Fibroblast of lung (primary cell): ENCODE results near the gene TNFRSF14. TPM values are rescaled to one million over a fixed set of nuclear protein-coding genes. Genes with fewer than 3 reads are reported as not detected.

Experiments
- DNase-seq, 2 donors: peaks; one replicate each; pipeline versions ENCODE4 v3.0.0 to v3.0.0-alpha.2; 2010; ENCODE audit warnings: low read depth in 2 of 2
- H2AFZ ChIP-seq: 2 replicates; pipeline ENCODE4 v1.5.1; 2012; ENCODE audit warnings: low read length, control low read depth, inconsistent platforms
- H3K27ac ChIP-seq: 2 replicates; pipeline ENCODE4 v1.5.1; 2011; ENCODE audit warnings: low read length, control low read depth; ENCODE audit not compliant: insufficient read depth
- H3K27me3 ChIP-seq: 2 replicates; pipeline ENCODE4 v1.5.1; 2011; ENCODE audit warnings: mild to moderate bottlenecking, low read length; ENCODE audit not compliant: control insufficient read depth, insufficient read depth
- H3K36me3 ChIP-seq: 2 replicates; pipeline ENCODE4 v1.5.1; 2011; ENCODE audit warnings: low read length; ENCODE audit not compliant: control insufficient read depth, insufficient read depth
- H3K4me1 ChIP-seq: 2 replicates; pipeline ENCODE4 v1.5.1; 2011; ENCODE audit warnings: low read length; ENCODE audit not compliant: control insufficient read depth, insufficient read depth; ENCODE audit errors: extremely low read depth
- H3K4me2 ChIP-seq: 2 replicates; pipeline ENCODE4 v1.5.1; 2011; ENCODE audit warnings: low read length, control low read depth; ENCODE audit not compliant: insufficient read depth; ENCODE audit errors: extremely low read depth
- H3K4me3 ChIP-seq, 4 experiments: fragments of 200-600 bp in 1 of 4; sonication (generic) in 1 of 4; replicated peaks in 1 of 4; 2 replicates each; pipeline ENCODE4 v1.5.1; 2011 to 2016; ENCODE audit warnings: low read length in 4 of 4, low read depth in 3 of 4, mild to moderate bottlenecking in 3 of 4, control low read depth in 2 of 4, inconsistent platforms in 1 of 4, mixed read lengths in 1 of 4; ENCODE audit not compliant: insufficient read depth in 1 of 4; ENCODE audit errors: control extremely low read depth in 1 of 4
- H3K79me2 ChIP-seq: 2 replicates; pipeline ENCODE4 v1.5.1; 2012; ENCODE audit warnings: mild to moderate bottlenecking, low read length, inconsistent platforms; ENCODE audit not compliant: control insufficient read depth, insufficient read depth
- H3K9ac ChIP-seq: 2 replicates; pipeline ENCODE4 v1.5.1; 2011; ENCODE audit warnings: mild to moderate bottlenecking, low read length, control low read depth; ENCODE audit not compliant: insufficient read depth
- H3K9me3 ChIP-seq: 2 replicates; pipeline ENCODE4 v1.5.1; 2012; ENCODE audit warnings: low read depth, low read length; ENCODE audit not compliant: control insufficient read depth, insufficient read depth
- H4K20me1 ChIP-seq: 2 replicates; pipeline ENCODE4 v1.5.1; 2011; ENCODE audit warnings: low read length; ENCODE audit not compliant: control insufficient read depth, insufficient read depth; ENCODE audit errors: extremely low read depth
- EZH2 ChIP-seq: IDR thresholded peaks from 2 replicates; pipeline ENCODE4 v1.5.1; 2012; ENCODE audit warnings: low read length, control low read depth, mild to moderate bottlenecking; ENCODE audit errors: missing control alignments
- polyA plus RNA-seq, 2 donors: library from polyadenylated mRNA; depleted of rRNA in 1 of 2; stranded (reverse) in 1 of 2; unstranded in 1 of 2; fragments of >200 nt; gene quantifications; 2 replicates each; pipeline ENCODE4 v1.2.1, GENCODE V29; 2011 to 2012; ENCODE audit warnings: missing spikeins in 1 of 2
- total RNA-seq: library from RNA; depleted of rRNA; stranded (reverse); fragments of >200 nt; gene quantifications from 2 replicates; pipeline ENCODE4 v1.2.1, GENCODE V29; 2014
- TF ChIP-seq, protein P1 (sequence below), 2 donors: IDR thresholded peaks in 1 of 2; conservative IDR thresholded peaks in 1 of 2; 1 replicate in 1 of 2; 2 replicates in 1 of 2; pipeline ENCODE4 v1.5.1; 2011 to 2012; ENCODE audit warnings: low read length in 2 of 2, control low read depth in 1 of 2, inconsistent platforms in 1 of 2, low read depth in 1 of 2, mild to moderate bottlenecking in 1 of 2

Gene TNFRSF14
- total and polyA plus RNA-seq, 2 donors (not counting 1 experiment from before 2014, with no cell fraction given) = 15.2 to 85.0 TPM

DNA sequence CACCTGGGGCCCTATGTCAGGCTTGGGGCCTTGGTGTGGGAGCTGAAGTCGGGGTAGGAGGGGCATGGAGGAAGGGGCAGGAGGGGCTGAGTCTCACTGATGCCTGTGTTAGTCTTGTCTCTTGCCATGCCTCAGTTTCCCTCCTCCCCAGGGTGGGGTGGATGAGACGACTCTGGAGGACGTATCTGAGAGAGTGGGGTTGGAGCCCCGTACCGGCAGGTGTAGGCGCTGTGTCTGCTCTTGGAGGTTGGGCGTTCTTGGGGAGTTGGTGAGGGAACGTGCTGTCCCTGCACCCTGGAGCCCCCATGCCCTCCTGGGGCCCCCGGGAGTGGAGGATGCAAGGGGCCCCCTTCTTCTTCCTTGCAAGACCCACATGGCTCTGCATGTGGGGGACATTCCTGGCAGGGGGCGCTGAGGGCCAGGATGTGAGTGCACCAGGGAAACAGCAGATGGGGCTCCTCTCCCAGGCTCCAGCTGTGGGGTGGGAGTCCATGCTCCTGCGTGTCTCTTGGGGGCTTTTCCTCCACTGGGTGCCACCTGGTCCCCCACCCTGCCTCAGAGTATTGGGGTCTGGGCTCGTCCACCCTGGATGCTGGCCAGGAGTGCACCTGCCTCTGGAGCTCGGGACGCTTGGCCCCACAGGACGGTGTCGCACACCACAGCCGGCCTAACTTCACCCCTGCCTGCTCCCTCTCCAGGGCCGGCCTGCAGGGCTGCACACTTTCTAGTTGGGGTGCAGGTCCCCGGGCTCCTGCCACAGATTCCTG is 1.4 kb upstream of the TNFRSF14 start:
- TF ChIP-seq, protein P1, sequence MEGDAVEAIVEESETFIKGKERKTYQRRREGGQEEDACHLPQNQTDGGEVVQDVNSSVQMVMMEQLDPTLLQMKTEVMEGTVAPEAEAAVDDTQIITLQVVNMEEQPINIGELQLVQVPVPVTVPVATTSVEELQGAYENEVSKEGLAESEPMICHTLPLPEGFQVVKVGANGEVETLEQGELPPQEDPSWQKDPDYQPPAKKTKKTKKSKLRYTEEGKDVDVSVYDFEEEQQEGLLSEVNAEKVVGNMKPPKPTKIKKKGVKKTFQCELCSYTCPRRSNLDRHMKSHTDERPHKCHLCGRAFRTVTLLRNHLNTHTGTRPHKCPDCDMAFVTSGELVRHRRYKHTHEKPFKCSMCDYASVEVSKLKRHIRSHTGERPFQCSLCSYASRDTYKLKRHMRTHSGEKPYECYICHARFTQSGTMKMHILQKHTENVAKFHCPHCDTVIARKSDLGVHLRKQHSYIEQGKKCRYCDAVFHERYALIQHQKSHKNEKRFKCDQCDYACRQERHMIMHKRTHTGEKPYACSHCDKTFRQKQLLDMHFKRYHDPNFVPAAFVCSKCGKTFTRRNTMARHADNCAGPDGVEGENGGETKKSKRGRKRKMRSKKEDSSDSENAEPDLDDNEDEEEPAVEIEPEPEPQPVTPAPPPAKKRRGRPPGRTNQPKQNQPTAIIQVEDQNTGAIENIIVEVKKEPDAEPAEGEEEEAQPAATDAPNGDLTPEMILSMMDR (conservative IDR thresholded peaks at IDR 0.05 in 1 of 2, IDR thresholded peaks at IDR 0.05 in 1 of 2; ENCODE audit: low read depth in 1 of 2, low read length in 2 of 2) = peak; percentile 28 to 44
- no peak for TF ChIP-seq EZH2
- H3K4me2 ChIP-seq = no peak overlapping the region
- no peaks in the 10 kb centered on the region for H3K9me3 ChIP-seq
- H2AFZ ChIP-seq = no peak overlapping the region
- H3K4me3 ChIP-seq = no peak overlapping the region
- peaks cover 5% of the 10 kb centered on the region for H3K4me1 ChIP-seq
- no peaks in the 10 kb centered on the region for H3K79me2 ChIP-seq
- no peak for DNase-seq
- H4K20me1 ChIP-seq = no peaks in the 10 kb centered on the region
- no peak overlapping the region for H3K27ac ChIP-seq
- no peaks in the 10 kb centered on the region for H3K27me3 ChIP-seq
- H3K9ac ChIP-seq = peak overlapping the region; percentile 16
- H3K36me3 ChIP-seq = peaks cover 2% of the 10 kb centered on the region

DNA sequence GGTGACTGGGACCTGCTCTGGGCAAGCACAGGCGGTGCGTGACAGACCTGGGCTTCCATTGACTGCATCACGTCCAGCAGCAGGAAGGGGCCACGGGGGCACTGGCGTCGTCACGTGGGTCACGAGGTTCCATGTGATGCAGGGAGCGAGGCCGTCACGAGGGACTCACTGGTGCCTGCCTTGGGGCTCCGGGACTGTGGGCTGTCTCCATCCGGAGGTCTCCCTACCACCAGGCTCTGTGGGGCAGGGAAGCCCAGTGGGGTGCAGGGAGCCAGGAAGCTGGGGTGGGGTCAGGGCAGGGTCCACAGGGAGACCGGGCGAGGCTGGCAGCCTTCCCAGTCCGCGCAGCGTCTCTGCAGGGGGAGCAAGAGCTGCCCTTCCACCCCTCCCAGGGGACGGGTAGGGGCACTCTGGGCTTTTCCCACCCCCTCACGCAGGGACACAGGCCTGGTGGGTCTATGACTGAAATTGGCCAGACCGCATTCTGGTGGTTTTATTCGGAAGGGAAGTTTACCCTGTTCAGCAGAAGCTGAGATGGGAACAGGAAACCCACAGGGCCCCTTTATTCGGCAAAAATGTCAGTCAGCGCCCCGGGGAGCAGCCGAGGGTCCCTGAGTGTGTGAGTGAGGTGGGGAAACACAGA is 416 bp upstream of the TNFRSF14 start:
- DNase-seq = peak in 1 of 2 donors; percentile 49
- no peaks in the 10 kb centered on the region for H3K27me3 ChIP-seq
- no peak for TF ChIP-seq EZH2
- TF ChIP-seq, protein P1 (conservative IDR thresholded peaks at IDR 0.05 in 1 of 2, IDR thresholded peaks at IDR 0.05 in 1 of 2; ENCODE audit: low read depth in 1 of 2, low read length in 2 of 2) = no peak
- H3K9ac ChIP-seq = peak overlapping the region; percentile 63
- no peaks in the 10 kb centered on the region for H4K20me1 ChIP-seq
- no peaks in the 10 kb centered on the region for H3K9me3 ChIP-seq
- H3K4me1 ChIP-seq = peaks cover 5% of the 10 kb centered on the region
- H3K4me3 ChIP-seq = peak overlapping the region; percentile 45 to 75 (median 56)
- peak overlapping the region; percentile 83 for H3K27ac ChIP-seq
- no peaks in the 10 kb centered on the region for H3K79me2 ChIP-seq
- H3K36me3 ChIP-seq = peaks cover 2% of the 10 kb centered on the region
- H3K4me2 ChIP-seq = peak overlapping the region; percentile 88
- H2AFZ ChIP-seq = peak overlapping the region; percentile 72

DNA sequence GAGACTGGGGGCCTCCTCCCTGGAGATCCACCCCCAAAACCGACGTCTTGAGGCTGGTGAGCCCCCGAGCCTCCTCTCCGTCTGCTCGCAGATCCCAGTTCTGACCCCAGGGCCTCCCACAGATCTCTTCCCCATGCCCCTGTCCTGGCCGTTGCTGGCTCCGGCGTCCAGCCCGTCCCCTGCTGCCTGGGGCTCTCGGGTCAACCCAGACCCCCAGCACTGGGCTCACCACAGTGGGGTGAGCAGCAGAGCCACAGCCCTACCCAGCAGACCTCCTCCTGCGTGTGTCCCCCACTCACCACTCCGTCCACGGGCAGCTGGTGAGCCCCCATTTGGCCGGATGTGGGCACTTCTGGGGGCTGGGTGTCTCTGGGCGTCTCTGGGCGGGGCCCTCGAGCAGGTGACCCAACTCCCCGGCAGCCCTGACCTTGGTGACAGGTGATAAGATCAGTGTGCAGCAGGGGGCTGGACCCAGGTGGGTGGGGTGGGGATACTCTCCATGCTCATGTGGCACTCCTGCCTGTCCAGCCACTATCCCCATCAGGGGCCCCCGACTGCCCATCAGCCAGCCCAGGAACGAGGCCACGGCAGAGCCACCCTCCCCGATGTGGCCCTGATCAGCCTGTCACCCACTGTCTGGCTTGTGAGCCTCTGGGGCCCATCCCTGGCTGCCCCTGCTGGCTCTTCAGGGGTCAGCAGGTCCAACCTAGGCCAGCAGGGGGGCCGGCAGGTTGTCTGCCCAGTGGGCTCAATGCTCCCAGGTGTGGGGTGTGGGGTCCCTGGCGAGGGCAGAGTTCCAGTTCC is 709 bp downstream of the TNFRSF14 start:
- Histone ChIP-seq H3K79me2 (no peaks in the 10 kb centered on the region), H3K36me3 (peaks cover 3% of the 10 kb centered on the region), H4K20me1 (no peaks in the 10 kb centered on the region), H3K9ac (peak overlapping the region; percentile 63), H3K4me2 (peak overlapping the region; percentile 88), H3K4me1 (peaks cover 5% of the 10 kb centered on the region), H2AFZ (peak overlapping the region; percentile 72), H3K27ac (peak overlapping the region; percentile 83), H3K9me3 (no peaks in the 10 kb centered on the region), H3K27me3 (no peaks in the 10 kb centered on the region), H3K4me3 (peak overlapping the region; percentile 45 to 75 (median 56))
- DNase-seq = no peak
- TF ChIP-seq EZH2 = no peak
- TF ChIP-seq, protein P1 (conservative IDR thresholded peaks at IDR 0.05 in 1 of 2, IDR thresholded peaks at IDR 0.05 in 1 of 2; ENCODE audit: low read depth in 1 of 2, low read length in 2 of 2) = no peak
